Uterus (tissue), 2 donors: ENCODE measurements around the gene DNA2.

Experiments
- CTCF ChIP-seq, 4 experiments: fragments of 200-600 bp in 2 of 4; fragments of 450-650 bp in 2 of 4; sonication (generic) in 2 of 4; IDR thresholded peaks; one replicate each; pipeline ENCODE4 v1.5.1; 2016 to 2019; ENCODE audit warnings: antibody characterized with exemption in 4 of 4, mild to moderate bottlenecking in 2 of 4, moderate library complexity in 1 of 4
- POLR2A ChIP-seq, 2 donors: fragments of 450-650 bp; IDR thresholded peaks; one replicate each; pipeline ENCODE4 v1.6.1; 2016; ENCODE audit warnings: antibody characterized with exemption in 2 of 2, mild to moderate bottlenecking in 1 of 2, moderate library complexity in 1 of 2

DNA sequence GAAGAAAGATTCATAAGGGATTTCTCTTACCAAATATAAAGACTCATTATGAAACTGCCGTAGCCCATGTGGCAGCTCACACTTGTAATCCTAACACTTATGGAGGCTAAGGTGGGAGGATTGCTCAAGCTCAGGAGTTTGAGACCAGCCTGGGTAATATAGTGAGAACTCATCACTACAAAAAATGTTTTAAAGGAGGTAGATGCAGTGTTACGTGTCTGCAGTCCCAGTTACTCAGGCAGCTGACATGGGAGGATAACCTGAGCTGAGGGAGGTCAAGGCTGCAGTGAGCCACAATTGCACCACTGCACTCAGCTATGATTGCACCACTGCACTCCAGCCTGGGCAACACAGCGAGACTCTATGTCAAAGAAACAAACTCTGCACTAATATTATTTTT, 18.1 kb upstream of the DNA2 start:
- TF ChIP-seq CTCF (IDR thresholded peaks at IDR 0.05) (no peak), POLR2A (IDR thresholded peaks at IDR 0.05) (no peak)
